Activated naive CD8-positive, alpha-beta T cell treated with anti-CD3 and anti-CD28 coated beads, Interleukin-2, amount 50 U/mL, for 24 hours (primary cell): Measurements from ENCODE around the gene RASSF5.
A peak's percentile ranks its signal among the peaks of the same experiment; 100 is the strongest.

Experiments
- ATAC-seq: fragments of 150-1000 bp; cut with Tn5 transposase; one replicate; pipeline ENCODE4 v1.10.0; 2021
- DNase-seq: peaks from one replicate; pipeline ENCODE4 v3.0.0; 2021
- H3K27ac Mint-ChIP-seq: one replicate; pipeline ENCODE4 v1.8.0; 2021; ENCODE audit warnings: mild to moderate bottlenecking, mixed read lengths
- H3K27me3 Mint-ChIP-seq: one replicate; pipeline ENCODE4 v1.8.0; 2021; ENCODE audit warnings: mixed read lengths
- H3K36me3 Mint-ChIP-seq: one replicate; pipeline ENCODE4 v1.8.0; 2021; ENCODE audit warnings: low read depth, mixed read lengths
- H3K4me1 Mint-ChIP-seq: one replicate; pipeline ENCODE4 v1.8.0; 2021; ENCODE audit warnings: mixed read lengths
- H3K4me3 Mint-ChIP-seq: one replicate; pipeline ENCODE4 v1.8.0; 2021; ENCODE audit warnings: mild to moderate bottlenecking, moderate library complexity, mixed read lengths
- H3K9me3 Mint-ChIP-seq: one replicate; pipeline ENCODE4 v1.8.0; 2021; ENCODE audit warnings: mixed read lengths

The RASSF5 gene

GRCh38 chr1:206551986-206552326, 44.6 kb downstream of the RASSF5 start:
- peak overlapping the region; percentile 84 for H3K27ac Mint-ChIP-seq
- ATAC-seq = peak; percentile 92

DNA sequence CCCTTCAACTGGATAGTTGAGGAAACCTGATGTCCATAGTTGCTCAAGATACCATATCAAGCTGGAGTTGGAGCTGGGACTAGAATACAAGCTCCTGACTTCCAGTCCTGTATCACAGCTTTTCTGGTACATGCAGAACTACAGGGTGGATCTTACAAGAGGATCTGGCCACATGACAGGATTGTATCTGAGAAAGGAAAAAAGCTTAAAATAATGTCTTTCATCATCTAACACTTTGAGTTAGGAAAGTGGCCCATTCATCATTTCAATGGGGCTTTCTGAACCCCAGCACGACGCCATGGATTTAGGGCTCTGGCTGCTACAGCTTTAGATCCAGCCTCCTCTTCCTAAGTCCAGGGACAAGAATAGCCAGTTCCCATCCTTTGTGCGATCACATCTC, 46.9 kb downstream of the RASSF5 start:
- no peak overlapping the region for H3K4me3 Mint-ChIP-seq
- peaks cover 57% of the 10 kb centered on the region for H3K4me1 Mint-ChIP-seq
- ATAC-seq = no peak
- H3K36me3 Mint-ChIP-seq = peaks cover 18% of the 10 kb centered on the region
- H3K27ac Mint-ChIP-seq = peak overlapping the region; percentile 15
- H3K9me3 Mint-ChIP-seq = no peaks in the 10 kb centered on the region
- no peaks in the 10 kb centered on the region for H3K27me3 Mint-ChIP-seq
- DNase-seq = no peak

More at GRCh38 chr1:206551986-206552326, 44.6 kb downstream of the RASSF5 start:
- DNase-seq = peak; percentile 69
- H3K36me3 Mint-ChIP-seq = peaks cover 1% of the 10 kb centered on the region
- H3K4me3 Mint-ChIP-seq = peak overlapping the region; percentile 47
- peaks cover 60% of the 10 kb centered on the region for H3K4me1 Mint-ChIP-seq
- H3K9me3 Mint-ChIP-seq = no peaks in the 10 kb centered on the region
- H3K27me3 Mint-ChIP-seq = no peaks in the 10 kb centered on the region

- peak overlapping the region; percentile 88 for H3K4me3 Mint-ChIP-seq
- DNase-seq (no peak), ATAC-seq (no peak)
- H3K4me1 Mint-ChIP-seq = peaks cover 63% of the 10 kb centered on the region
- H3K27me3 Mint-ChIP-seq = no peaks in the 10 kb centered on the region
- peak overlapping the region; percentile 100 for H3K27ac Mint-ChIP-seq
- H3K36me3 Mint-ChIP-seq = peaks cover 25% of the 10 kb centered on the region
- H3K9me3 Mint-ChIP-seq = no peaks in the 10 kb centered on the region
Measured at GRCh38 chr1:206554701-206555472, 47.6 kb downstream of the RASSF5 start.

DNA sequence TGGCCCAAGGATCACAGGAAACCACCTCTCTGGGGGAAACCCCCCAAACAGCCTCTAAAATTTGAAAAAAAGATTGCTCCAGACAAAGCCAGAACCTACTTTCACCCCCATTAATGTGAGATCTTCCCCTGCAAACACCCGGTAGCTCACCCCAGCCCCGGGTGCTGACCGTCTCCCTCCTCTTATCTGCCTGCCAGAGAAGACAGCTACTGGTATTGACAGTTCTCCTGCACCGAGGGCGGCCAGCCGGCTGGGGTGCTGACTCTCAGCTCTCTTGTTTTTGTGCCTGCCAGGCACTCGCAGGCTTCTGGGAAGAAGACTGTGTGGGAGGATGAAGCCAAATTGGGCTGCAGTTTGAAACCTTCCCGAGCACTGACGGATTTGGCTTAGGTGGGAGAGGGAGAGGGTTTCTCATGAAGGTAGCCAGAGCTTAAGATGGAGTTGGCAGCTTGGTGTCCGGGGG, 48.2 kb downstream of the RASSF5 start:
- Mint-ChIP-seq H3K27ac (peak overlapping the region; percentile 100), H3K4me1 (peaks cover 67% of the 10 kb centered on the region), H3K36me3 (peaks cover 31% of the 10 kb centered on the region), H3K9me3 (no peaks in the 10 kb centered on the region), H3K27me3 (no peaks in the 10 kb centered on the region), H3K4me3 (peak overlapping the region; percentile 88)
- DNase-seq (no peak), ATAC-seq (no peak)

- Mint-ChIP-seq H3K27me3 (no peaks in the 10 kb centered on the region), H3K4me3 (peak overlapping the region; percentile 88), H3K9me3 (no peaks in the 10 kb centered on the region), H3K36me3 (peaks cover 38% of the 10 kb centered on the region), H3K27ac (peak overlapping the region; percentile 100), H3K4me1 (peaks cover 73% of the 10 kb centered on the region)
- ATAC-seq (peak; percentile 53), DNase-seq (no peak)
Measured at GRCh38 chr1:206556047-206556749, 48.9 kb downstream of the RASSF5 start.

DNA sequence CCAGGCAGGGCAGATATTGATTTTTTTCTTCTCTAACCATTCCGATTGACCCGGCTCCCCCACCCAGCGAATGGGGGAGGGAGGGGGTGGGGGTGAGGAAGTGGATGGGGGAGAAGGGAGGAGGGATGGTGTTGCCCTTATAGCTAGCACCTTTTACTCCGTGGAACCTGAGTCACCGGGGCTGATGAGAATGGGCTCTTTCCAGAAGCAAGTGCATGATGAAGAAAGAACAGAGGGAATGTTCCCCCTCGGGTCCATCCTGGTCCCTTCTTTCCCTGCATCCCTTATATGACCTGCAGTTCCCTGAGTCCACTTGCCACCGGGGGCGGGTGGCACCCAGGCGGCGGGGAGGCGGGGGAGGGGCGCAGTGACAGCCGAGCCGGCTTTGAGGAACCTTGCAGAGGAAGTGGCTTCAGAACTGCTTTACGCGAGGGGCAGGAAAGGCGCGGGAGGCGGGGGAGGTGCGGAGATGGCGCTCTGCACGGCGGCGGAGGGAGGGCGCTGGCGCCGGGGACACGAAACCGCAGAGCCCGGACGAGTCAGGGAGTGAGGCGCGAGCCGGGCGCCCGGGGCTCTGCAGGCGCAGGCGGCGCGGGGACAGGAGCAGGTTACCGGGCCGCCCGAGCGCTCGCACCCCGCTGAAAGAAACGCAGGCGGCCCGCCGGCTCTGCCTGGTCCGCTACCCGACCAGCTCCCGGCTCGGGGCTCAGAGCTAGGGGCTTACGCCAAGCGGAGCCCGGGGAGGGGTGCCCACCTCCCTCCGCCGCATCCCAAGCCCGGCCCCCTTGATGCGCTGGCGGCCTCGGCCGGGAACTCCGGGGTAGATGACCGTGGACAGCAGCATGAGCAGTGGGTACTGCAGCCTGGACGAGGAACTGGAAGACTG, 49.7 kb downstream of the RASSF5 start:
- peak overlapping the region; percentile 88 for H3K4me3 Mint-ChIP-seq
- DNase-seq (peak; percentile 92), ATAC-seq (peak; percentile 55)
- peaks cover 45% of the 10 kb centered on the region for H3K36me3 Mint-ChIP-seq
- no peaks in the 10 kb centered on the region for H3K9me3 Mint-ChIP-seq
- H3K27ac Mint-ChIP-seq = peak overlapping the region; percentile 100
- peaks cover 73% of the 10 kb centered on the region for H3K4me1 Mint-ChIP-seq
- H3K27me3 Mint-ChIP-seq = no peaks in the 10 kb centered on the region

- peaks cover 54% of the 10 kb centered on the region for H3K36me3 Mint-ChIP-seq
- DNase-seq (peak; percentile 48), ATAC-seq (no peak)
- peaks cover 73% of the 10 kb centered on the region for H3K4me1 Mint-ChIP-seq
- H3K27ac Mint-ChIP-seq = peak overlapping the region; percentile 100
- no peaks in the 10 kb centered on the region for H3K27me3 Mint-ChIP-seq
- no peaks in the 10 kb centered on the region for H3K9me3 Mint-ChIP-seq
- peak overlapping the region; percentile 88 for H3K4me3 Mint-ChIP-seq
Measured at GRCh38 chr1:206557636-206558473, 50.5 kb downstream of the RASSF5 start.

DNA sequence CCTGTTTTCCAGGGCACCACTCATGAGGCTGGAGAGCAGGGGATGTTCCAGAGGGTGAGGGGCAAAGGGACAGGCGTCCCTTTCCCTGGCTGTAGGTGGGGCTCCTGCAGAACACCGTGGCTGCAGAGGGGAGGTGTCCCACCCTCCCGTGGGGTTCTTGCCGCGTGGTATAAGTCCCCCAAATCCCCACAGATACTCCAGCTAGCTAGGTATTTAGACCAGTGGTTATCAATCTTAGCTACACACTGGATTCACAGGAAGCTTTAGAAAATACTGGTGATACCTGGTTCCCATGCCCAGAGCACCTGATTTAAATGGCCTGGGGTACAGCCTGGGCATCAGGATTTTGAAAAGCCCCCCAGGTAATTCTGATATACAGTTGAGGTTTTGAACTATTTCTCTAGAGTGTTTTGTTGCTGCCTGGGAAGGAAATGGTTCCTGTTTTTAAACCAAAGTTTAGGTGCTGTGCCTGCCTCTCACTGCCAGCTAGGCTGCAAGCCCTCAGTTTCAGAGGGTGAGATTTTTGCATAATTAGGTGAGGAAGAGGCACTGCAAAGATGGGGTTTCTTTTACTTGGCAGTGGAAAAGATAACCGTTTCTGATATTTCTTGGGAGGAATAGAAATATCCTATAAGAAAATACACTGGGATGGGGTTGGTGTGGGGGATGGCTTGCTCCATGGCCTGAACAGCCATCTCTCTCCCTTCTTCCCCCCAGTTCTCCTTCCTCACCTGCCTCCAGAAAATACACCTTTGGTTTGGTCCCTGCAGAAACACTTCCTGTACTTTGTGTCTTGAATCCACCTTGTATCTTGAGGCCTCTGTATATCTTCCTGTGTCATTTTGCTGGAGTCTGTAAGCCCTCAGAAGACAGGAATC, 51.7 kb downstream of the RASSF5 start:
- no peak for ATAC-seq

DNA sequence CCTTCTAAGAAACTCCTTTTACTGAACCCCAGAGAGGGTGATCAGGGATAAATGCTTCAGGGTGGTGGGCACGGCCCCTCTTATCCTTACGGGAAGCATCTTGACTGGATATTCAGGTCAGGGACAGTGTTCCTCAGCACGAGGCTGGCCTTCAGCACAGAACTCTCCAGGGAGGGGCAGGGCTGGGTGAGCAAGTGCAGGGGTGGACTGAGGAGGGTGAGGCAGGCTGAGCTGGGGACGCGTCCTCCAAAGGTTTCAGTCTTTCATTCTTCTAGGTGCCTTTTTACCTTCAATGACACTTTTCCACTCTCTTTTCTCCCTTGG, 52.3 kb downstream of the RASSF5 start:
- no peaks in the 10 kb centered on the region for H3K9me3 Mint-ChIP-seq
- DNase-seq (peak; percentile 50), ATAC-seq (no peak)
- H3K27ac Mint-ChIP-seq = peak overlapping the region; percentile 100
- H3K27me3 Mint-ChIP-seq = peaks cover 2% of the 10 kb centered on the region
- peaks cover 71% of the 10 kb centered on the region for H3K36me3 Mint-ChIP-seq
- H3K4me1 Mint-ChIP-seq = peaks cover 73% of the 10 kb centered on the region
- H3K4me3 Mint-ChIP-seq = peak overlapping the region; percentile 88

More for the DNA sequence above, 51.7 kb downstream of the RASSF5 start:
- H3K36me3 Mint-ChIP-seq = peaks cover 65% of the 10 kb centered on the region
- H3K4me1 Mint-ChIP-seq = peaks cover 73% of the 10 kb centered on the region
- H3K9me3 Mint-ChIP-seq = no peaks in the 10 kb centered on the region
- no peak for DNase-seq
- H3K4me3 Mint-ChIP-seq = peak overlapping the region; percentile 88
- H3K27me3 Mint-ChIP-seq = peaks cover 2% of the 10 kb centered on the region
- H3K27ac Mint-ChIP-seq = peak overlapping the region; percentile 100

- H3K9me3 Mint-ChIP-seq = no peaks in the 10 kb centered on the region
- peak overlapping the region; percentile 88 for H3K4me3 Mint-ChIP-seq
- H3K4me1 Mint-ChIP-seq = peaks cover 73% of the 10 kb centered on the region
- peak overlapping the region; percentile 100 for H3K27ac Mint-ChIP-seq
- peaks cover 77% of the 10 kb centered on the region for H3K36me3 Mint-ChIP-seq
- peaks cover 2% of the 10 kb centered on the region for H3K27me3 Mint-ChIP-seq
- peak; percentile 50 for DNase-seq
- ATAC-seq = no peak
Measured at GRCh38 chr1:206560007-206560716, 52.8 kb downstream of the RASSF5 start.

GRCh38 chr1:206563367-206564207, 56.3 kb downstream of the RASSF5 start:
- Mint-ChIP-seq H3K27ac (peak overlapping the region; percentile 100), H3K27me3 (peaks cover 2% of the 10 kb centered on the region), H3K9me3 (no peaks in the 10 kb centered on the region), H3K4me3 (peak overlapping the region; percentile 88), H3K4me1 (peaks cover 93% of the 10 kb centered on the region), H3K36me3 (peaks cover 91% of the 10 kb centered on the region)
- DNase-seq (no peak), ATAC-seq (peak; percentile 1)

DNA sequence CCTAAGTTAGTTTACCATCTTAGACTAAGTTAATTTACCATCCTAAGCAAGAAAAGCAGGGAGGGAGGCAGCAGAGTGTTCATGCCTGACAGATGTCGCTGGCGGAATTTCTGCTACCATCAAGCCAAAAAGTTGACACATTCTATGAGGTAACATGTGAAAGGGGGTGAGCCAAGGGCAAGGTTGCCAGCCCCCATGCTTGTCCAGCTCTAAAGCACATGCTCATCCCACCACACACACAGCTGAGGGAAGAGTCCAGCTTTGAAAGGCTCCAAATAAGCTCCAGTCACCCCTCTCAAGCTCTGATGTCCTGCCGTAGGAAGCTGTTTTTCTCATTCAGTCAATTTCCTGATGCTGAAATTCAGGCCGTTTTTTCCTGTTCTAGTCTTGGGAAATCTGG, 58.7 kb downstream of the RASSF5 start:
- DNase-seq = no peak
- peaks cover 88% of the 10 kb centered on the region for H3K36me3 Mint-ChIP-seq
- H3K27me3 Mint-ChIP-seq = peaks cover 2% of the 10 kb centered on the region
- H3K27ac Mint-ChIP-seq = peak overlapping the region; percentile 100
- H3K9me3 Mint-ChIP-seq = no peaks in the 10 kb centered on the region
- H3K4me3 Mint-ChIP-seq = peak overlapping the region; percentile 88
- peaks cover 100% of the 10 kb centered on the region for H3K4me1 Mint-ChIP-seq
- ATAC-seq = no peak
